HL-60 (cell line): Measurements from ENCODE around the gene HIPK2.

Source experiments
- CTCF ChIP-seq: IDR thresholded peaks from one replicate; pipeline ENCODE4 v1.5.1; 2011; ENCODE audit warnings: low read length, control low read depth, inconsistent platforms; ENCODE audit not compliant: insufficient read depth
- POLR2AphosphoS5 ChIP-seq: IDR thresholded peaks from 2 replicates; pipeline ENCODE4 v1.6.1; 2012; ENCODE audit warnings: low read depth
- REST ChIP-seq: IDR thresholded peaks from 2 replicates; pipeline ENCODE4 v1.6.1; 2012; ENCODE audit warnings: low read depth; ENCODE audit not compliant: insufficient replicate concordance

GRCh38 chr7:139706837-139707236 is 71.0 kb downstream of the HIPK2 start:
- TF ChIP-seq CTCF (no peak), POLR2AphosphoS5 (no peak), REST (no peak)
